HG03442 (cell line): Measurements from ENCODE around the gene SRMS.

Experiments used
- ATAC-seq: cut with Tn5 transposase; IDR thresholded peaks from one replicate; pipeline ENCODE4 v1.9.1; 2021; ENCODE audit warnings: mild to moderate bottlenecking, moderate library complexity; ENCODE audit not compliant: unreplicated experiment

The SRMS gene

GRCh38 chr20:63539441-63540370 is 7.8 kb downstream of the SRMS start:
- ATAC-seq = no peak

DNA sequence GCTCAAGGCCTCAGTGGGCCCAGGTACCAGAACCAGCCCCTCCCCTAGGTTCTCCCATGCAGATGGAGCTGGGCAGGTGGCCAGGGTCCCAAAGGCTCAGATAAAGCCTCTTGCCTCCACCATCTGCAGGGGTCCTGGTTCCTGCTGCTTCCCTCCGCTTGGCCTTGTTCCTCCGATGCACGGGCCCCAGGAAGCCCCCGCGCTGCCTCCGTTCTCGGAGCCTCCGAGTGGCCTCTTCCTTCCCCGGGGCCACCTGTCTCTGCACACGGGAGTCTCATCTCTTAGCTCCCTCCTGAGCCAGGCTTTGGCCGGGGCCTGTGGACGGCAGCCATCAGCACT is 8.5 kb downstream of the SRMS start:
- ATAC-seq = no peak

- ATAC-seq = no peak
These were observed 9.1 kb downstream of the SRMS start for GRCh38 chr20:63538204-63539091.

DNA sequence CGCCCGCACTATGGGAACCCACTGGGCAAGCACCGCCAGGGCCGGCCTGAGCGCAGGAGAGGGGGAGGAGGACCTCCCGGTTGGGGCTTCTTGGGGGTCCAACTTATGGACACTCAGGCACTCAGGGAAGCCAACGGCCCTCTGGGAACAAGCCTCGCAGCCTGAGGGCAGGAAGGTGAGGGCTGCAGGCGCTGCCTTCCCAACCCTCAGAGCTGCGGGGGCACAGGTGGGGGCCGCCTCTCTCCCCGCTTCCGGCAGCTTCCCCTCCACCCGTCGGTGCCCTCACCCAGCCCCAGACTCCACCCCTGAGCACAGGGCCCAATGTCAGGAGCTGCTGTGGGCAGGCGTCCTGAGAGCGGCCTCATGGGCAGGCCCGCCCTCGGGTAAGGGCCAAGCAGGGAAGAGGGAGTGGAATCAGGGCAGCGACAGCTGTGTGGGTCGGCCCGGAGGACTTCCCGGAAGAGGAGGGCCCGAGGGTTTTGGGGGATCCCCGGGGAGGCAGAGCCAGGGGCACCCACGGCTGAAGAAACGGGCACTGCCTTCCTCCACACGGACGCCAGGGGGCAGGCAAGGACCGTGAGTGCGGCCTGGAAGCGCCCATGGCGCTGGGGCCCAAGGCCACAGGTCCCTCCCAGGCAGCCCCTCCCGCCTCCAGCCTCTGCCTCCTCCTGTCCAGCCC is 9.9 kb downstream of the SRMS start:
- ATAC-seq = peak; percentile 73

DNA sequence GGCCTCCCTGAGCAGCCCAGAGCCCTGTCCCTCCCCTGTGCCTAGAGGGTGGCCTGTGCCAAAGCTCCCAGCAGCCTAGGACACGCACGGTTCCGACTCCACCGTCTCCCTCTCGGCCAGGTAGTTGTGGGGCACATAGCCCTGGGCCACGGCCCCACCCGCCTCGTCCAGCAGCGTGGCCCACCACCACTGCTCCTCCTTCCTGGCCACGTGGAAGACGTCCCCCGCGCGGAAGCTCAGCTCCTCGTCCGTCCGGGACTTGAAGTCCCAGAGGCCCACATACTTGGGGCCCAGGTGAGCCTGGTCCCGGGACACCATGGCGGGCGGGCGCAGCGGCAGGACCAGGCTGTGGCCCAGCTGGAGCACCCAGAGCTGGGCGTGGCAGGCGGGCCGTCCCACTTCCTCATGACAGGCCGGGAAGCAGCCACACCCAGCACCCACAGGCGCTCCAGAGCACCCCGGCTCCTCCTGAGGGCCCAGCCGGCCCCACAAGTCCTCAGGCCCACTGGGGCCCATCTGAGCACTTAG is 10.5 kb downstream of the SRMS start, which contains the start of gene PTK6:
Gene PTK6, minus strand, starts transcription at position 380 of the 528 bp plus-strand sequence. Its CDS starts 62 bp downstream, at position 318.
- ATAC-seq = no peak

DNA sequence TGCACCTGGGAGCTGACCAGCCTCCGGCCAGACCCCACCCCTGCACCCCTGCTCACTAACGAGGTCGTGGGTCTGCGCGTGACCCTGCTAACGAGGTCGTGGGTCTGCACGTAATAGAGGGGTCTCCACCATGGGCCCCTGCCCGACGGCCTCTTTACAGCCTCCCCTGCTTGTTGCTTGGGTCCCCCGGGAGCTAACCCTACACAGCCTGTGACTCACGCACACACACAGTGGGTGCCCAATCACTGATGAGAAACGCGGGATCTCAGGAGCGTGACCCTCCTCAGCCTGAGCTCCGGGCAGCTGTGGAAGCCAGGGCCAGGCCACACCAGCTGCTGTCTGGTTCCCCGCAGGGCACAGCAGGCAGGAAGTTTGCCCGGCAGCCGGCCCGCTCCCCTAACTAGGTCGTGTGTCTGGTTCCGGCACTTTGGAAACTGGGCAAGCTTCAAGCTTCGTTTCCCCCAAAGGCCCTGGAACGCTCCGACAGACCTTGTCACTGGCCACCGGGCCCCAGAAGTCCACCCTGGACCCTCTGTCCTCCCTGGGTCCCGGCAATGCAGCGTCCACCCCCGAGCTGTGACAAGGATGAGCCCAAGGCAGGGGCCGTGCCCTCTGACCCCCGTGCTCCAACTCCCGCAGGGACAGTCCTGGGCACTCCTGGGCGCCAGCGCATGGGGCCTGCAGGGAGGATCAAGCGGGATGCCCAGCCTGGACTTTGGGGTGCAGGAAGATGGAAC is 11.1 kb downstream of the SRMS start:
- ATAC-seq = no peak

GRCh38 chr20:63534831-63535651 is 12.5 kb downstream of the SRMS start:
- no peak for ATAC-seq

- ATAC-seq = no peak
These were observed 13.1 kb downstream of the SRMS start for GRCh38 chr20:63534427-63534830.

DNA sequence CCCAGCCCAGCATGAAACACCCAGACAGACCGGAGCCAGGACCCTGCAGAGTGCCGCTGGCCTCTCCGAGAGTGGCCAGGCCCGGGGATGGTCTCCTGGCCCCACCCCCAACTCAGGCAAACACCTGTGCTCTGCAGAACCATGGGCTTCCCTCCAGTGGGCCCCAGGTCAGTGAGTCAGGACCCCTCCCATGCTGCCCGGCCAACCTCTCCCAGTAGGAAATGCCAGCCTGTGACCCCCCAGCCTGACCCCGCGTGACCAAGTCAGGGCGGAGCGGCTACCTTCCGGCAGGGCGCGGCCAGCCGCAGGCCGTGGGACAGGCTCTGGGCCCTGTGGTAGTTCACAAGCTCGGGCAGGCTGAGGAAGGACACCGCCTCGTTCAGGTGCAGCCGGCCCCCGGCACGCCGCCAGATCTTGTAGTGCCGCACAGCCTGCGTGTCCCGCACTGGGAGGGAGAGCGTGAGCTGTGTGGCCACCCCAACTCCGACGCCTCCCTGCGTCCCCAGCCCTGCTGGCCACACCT is 13.6 kb downstream of the SRMS start:
- ATAC-seq = no peak

DNA sequence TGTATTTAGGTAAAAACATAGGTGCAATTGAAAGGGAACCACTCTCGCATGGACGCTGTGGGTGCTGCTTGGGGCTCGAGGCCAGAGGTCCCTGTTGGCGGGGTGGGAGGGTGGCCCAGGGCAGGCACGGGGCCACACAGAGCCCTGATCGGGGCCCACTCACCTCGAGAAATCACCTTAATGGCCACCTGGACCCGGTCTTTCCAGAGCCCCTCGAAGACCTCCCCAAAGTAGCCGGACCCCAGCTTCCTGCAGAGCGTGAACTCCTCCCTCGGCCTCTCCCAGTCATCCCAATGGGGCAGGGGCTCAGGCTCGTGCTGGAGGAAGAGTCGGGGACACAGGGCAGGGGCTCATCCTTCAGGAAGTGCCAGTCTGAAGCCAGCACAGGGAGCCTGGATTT is 14.2 kb downstream of the SRMS start:
- ATAC-seq = no peak

- ATAC-seq = no peak
These were observed 15.0 kb downstream of the SRMS start for GRCh38 chr20:63532449-63532971.

GRCh38 chr20:63531686-63532448 is 15.7 kb downstream of the SRMS start:
- ATAC-seq = no peak

GRCh38 chr20:63530788-63531160 is 16.8 kb downstream of the SRMS start:
- ATAC-seq = no peak

DNA sequence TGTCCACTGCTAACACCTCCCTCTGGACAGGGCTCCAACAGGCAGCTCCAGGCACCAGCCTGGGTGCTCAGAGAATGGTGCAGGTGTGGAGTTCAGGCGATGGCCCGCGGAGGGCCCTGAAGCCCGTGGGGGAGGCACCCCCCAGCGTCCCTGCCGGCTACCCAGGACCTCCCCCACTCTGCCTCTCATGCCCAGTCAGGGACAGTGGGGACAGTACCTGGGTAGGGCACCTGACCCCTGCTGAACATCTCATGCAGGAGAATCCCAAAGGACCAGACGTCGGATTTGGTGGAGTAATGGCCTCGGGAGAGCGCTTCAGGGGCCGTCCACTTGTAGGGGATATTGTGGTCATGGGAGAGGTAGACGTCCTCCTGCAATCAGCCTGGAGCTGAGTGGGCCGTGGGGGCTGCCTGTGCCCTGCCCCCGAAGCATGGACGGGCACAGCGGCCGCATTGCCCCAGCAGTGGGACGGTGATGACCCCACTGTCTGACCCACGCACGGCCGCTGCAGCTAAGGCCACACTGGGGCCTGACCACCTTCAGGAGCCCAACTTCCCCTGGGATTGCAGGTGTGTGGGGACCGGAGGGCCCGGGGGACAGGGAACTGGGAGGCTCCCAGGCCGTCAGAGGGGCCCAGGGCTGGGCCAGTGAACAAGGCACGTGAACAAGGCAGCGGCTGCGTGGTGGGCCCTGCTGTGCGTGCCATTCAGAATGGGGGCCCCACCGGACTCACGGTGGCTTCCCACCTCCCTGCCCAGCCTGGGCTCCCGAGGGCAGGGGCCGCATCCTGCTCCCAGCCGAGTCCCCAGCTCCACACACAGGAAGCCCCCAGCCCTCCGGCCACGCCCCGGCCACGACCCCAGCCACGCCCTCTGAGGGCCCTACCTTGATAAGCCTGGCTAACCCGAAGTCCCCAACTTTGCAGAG is 17.4 kb downstream of the SRMS start:
- ATAC-seq = no peak

- ATAC-seq = no peak
These were observed 18.2 kb downstream of the SRMS start for GRCh38 chr20:63529180-63529860.

DNA sequence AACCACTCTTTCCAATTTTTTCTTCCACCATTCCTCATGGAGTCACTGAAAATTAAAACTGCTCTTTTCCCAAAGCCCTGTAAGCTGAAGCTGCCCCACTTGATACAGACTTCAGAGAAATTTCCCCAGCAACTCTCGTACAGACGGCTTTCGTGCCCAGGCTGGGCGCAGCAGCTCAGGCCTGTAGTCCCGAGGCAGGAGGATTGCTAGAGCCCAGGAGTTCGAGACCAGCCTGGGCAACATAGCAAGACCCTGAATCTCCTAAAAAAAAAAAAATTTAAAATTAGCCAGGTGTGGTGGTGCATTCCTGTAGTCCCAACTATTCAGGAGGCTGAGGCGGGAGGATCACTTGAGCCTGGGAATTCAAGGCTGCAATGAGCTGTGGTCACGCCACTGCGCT is 20.4 kb downstream of the SRMS start:
- no peak for ATAC-seq

DNA sequence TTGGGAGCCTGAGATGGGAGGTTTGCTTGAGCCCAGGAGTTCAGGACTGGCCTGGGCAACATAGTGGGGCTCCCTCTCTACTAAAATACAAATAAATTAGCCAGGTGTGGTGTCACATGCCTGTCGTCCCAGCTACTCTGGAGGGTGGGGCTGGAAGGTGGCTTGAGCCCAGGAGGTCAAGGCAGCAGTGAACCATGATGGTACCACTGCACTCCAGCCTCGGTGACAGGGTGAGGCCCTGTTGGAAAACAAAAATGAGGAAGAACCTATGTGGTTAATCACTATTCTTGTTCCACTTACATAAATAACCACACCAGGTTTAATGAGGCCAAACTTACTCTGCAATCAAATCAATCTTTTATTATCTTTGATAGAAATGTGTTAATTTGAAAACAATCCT is 21.6 kb downstream of the SRMS start:
- no peak for ATAC-seq
